ENCODE data around the gene CD163L1. TPM values are rescaled to one million over a fixed set of nuclear protein-coding genes. Genes with fewer than 3 reads are reported as not detected.

The CD163L1 gene
- total RNA-seq, 4 donors from 2014 or later = under 0.01 to 5.7 (median 3.8) TPM; not detected in 1

DNA sequence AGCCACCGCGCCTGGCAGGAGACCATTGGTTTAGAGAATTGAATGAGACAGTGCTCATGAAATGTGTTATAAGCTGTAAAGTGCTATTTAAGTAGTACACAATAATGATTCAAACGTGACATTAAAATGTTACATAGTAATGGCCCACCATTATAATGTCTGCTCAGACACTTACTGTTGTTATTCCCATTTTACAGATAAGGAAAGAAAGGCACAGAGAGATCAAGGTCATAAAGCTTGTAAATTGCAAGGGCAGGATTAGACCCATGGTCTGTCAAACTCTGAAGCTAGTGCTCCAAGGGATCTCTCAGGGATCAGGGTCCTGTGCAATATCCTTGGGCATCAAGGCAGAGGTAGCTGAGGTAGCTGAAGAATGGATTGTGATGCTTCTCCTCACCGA lies 133.9 kb downstream of the CD163L1 start:
- Histone ChIP-seq H3K27ac (no peak overlapping the region), H3K27me3 (no peaks in the 10 kb centered on the region), H3K9me3 (no peaks in the 10 kb centered on the region), H3K4me3 (no peak overlapping the region), H3K36me3 (no peaks in the 10 kb centered on the region), H3K4me1 (no peaks in the 10 kb centered on the region)
- DNase-seq = no peak
- TF ChIP-seq CTCF (IDR thresholded peaks at IDR 0.05) (no peak), POLR2A (IDR thresholded peaks at IDR 0.05) (no peak)
- intact Hi-C loops (cut with DNase I; ENCODE audit: low total_unique reads) = no loop called here

Other genes starting within 250 kb of the CD163L1 start
- gene ACSM4, start 140.1 kb downstream of the CD163L1 start, total RNA-seq = not detected
- 100 to 1,000 TPM in 1 of 4 donors, 10 to 100 TPM in 3; 15.2 to 203 (median 74.8) TPM for gene CD163, start 59.6 kb upstream of the CD163L1 start, total RNA-seq
- gene APOBEC1, start 221.8 kb upstream of the CD163L1 start, total RNA-seq = not detected